GM12892 (cell line): ENCODE results near the gene UGT1A8.

Source experiments
- POLR2A ChIP-seq: IDR thresholded peaks from 2 replicates; pipeline ENCODE4 v1.6.1; 2011; ENCODE audit warnings: low read depth, low read length, control low read depth
- POLR2AphosphoS5 ChIP-seq: IDR thresholded peaks from 2 replicates; pipeline ENCODE4 v1.6.1; 2011; ENCODE audit warnings: low read depth, low read length, control low read depth
- TAF1 ChIP-seq: IDR thresholded peaks from 2 replicates; pipeline ENCODE4 v1.6.1; 2011; ENCODE audit warnings: low read depth, mild to moderate bottlenecking, control low read depth, low read length, borderline replicate concordance

GRCh38 chr2:233807215-233807865 lies 189.9 kb downstream of the UGT1A8 start:
- TF ChIP-seq POLR2AphosphoS5, result no peak
- no peak for TF ChIP-seq POLR2A
- no peak for TF ChIP-seq TAF1
